Hematopoietic multipotent progenitor cell treated with erythropoietin and hydrocortisone succinate and interleukin-3 and kit ligand, for 8 days (in vitro differentiated cells): ENCODE results near the gene SNX6.
A peak's percentile ranks its signal among the peaks of the same experiment; 100 is the strongest.
"Not testable (repeated sequence)": the region's sequence is repeated elsewhere in the genome, so short reads cannot be mapped to it uniquely, and the experiment has no call there.

Experiments
- DNase-seq: peaks from one replicate; pipeline ENCODE4 v3.0.0-alpha.2; 2015

SNX6 gene

GRCh38 chr14:34562037-34562775 lies 67.7 kb downstream of the SNX6 start:
- not testable (repeated sequence) for DNase-seq

- not testable (repeated sequence) for DNase-seq
Observed at GRCh38 chr14:34556498-34556829, 73.5 kb downstream of the SNX6 start.

GRCh38 chr14:34555583-34556497 lies 74.1 kb downstream of the SNX6 start:
- not testable (repeated sequence) for DNase-seq

GRCh38 chr14:34554540-34555250 lies 75.3 kb downstream of the SNX6 start:
- no peak for DNase-seq

GRCh38 chr14:34549276-34549966 lies 80.5 kb downstream of the SNX6 start:
- not testable (repeated sequence) for DNase-seq

GRCh38 chr14:34548472-34548981 lies 81.4 kb downstream of the SNX6 start:
- no peak for DNase-seq

- DNase-seq, result not testable (repeated sequence)
Observed at GRCh38 chr14:34547136-34547520, 82.8 kb downstream of the SNX6 start.

- DNase-seq, result not testable (repeated sequence)
Observed at GRCh38 chr14:34546272-34547135, 83.4 kb downstream of the SNX6 start.

- not testable (repeated sequence) for DNase-seq
Observed at GRCh38 chr14:34540181-34541059, 89.5 kb downstream of the SNX6 start.

- DNase-seq, result peak; percentile 97
Observed at GRCh38 chr14:34539407-34540180, 90.4 kb downstream of the SNX6 start, which contains the start of gene EAPP. TSS of gene EAPP (minus strand) at chr14:34539701. CDS start at chr14:34539628, 73 bp downstream.

GRCh38 chr14:34538871-34539406 lies 91.0 kb downstream of the SNX6 start:
- DNase-seq, result peak; percentile 13

- DNase-seq, result not testable (repeated sequence)
Observed at GRCh38 chr14:34538096-34538495, 91.9 kb downstream of the SNX6 start.

- no peak for DNase-seq
Observed at GRCh38 chr14:34537677-34538009, 92.3 kb downstream of the SNX6 start.

- DNase-seq, result no peak
Observed at GRCh38 chr14:34536951-34537676, 92.8 kb downstream of the SNX6 start.

- DNase-seq, result no peak
Observed at GRCh38 chr14:34527591-34527990, 102.4 kb downstream of the SNX6 start.

- DNase-seq, result not testable (repeated sequence)
Observed at GRCh38 chr14:34524216-34524615, 105.7 kb downstream of the SNX6 start.

- DNase-seq, result no peak
Observed at GRCh38 chr14:34522496-34522895, 107.5 kb downstream of the SNX6 start.

GRCh38 chr14:34521071-34521470 lies 108.9 kb downstream of the SNX6 start:
- DNase-seq, result not testable (repeated sequence)
